CD4-positive, alpha-beta T cell treated with Interleukin-15 for 1 hour (primary cell): Measurements from ENCODE around the gene TSPAN10.

ENCODE experiments used
- DNase-seq: peaks from one replicate; pipeline ENCODE4 v3.0.0-alpha.2; 2020

Gene TSPAN10

DNA sequence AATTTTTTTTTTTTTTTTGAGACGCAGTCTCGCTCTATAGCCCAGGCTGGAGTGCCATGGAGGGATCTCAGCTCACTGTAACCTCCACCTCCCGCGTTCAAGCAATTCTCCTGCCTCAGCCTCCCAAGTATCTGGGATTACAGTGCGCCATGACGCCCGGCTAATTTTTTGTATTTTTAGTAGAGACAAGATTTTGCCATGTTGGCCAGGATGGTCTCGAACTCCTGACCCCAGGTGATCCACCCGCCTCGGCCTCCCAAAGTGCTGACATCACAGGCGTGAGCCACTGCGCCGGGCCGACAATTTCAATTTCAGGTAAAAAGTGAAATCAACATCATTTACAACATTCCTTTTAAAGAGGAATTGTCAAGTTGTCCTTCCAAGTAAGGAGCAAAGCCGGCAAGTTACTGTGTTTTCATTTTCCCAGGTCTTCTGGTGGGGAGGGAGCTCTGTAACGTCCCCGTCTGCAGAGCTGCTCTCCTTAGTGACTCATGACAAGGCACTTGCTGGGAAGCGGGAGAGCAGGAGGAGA lies 957 bp upstream of the TSPAN10 start:
- DNase-seq: no peak

DNA sequence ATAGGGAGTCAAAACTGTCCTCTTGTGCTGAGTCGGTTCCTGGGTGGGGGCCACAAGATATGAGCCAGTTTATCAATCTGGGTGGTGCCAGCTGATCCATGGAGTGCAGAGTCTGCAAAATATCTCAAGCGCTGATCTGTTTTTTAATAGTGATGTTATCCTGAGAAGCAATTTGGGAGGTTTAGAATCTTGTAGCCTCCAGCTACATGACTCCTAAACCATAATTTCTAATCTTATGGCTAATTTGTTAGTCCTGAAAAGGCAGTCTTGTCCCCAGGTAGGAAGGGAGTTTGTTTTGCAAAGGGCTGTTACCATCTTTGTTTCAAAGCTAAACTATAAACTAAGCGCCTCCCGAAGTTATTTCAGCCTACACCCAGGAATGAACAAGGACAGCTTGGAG lies 1.7 kb downstream of the TSPAN10 start:
- DNase-seq: no peak

DNA sequence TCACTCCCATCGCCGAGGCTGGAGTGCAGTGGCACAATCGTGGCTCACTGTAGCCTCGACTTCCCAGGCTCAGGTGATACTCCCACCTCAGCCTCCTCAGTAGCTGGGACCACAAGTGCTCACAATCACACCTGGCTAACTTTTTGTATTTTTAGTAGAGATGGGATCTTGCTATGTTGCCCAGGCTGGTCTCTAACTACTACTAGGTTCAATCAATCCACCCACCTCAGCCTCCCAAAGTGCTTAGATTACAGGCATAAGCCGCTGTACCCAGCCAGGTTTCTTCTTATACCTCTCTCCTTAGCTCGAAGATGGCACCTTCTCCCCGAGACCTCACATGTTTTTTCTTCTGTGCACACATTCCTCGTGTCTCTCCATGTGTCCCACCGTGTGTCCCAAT lies 3.0 kb downstream of the TSPAN10 start:
- DNase-seq: no peak

DNA sequence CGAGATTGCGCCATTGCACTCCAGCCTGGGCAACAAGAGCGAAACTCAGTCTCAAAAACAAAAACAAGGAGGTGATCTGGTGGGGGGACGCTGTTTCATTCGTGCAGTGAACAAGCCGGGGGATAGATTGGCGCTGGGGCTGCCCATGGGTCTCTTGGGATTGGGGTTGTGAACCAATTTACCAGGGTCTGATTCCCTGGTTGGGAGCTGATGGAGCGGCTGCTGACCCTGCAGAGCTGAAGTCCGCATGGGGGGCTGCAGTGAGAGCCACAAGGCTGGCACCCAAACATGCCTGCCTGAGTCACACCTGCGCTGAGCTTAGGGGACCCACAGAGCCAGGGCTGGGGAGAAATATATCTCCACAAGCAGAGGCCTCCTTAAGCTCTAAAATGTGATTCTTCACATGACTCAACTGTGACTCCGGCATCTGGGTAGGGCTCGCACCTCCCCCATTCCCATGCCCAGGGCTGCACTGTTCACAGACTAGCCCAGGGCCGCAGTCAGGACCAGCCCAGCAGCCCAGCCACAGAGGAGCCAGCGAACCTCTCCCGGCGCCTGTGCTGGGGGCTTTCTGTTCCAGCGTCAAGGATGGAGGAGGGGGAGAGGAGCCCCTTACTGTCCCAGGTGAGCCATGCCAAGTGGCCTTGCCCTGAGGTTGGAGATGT lies 5.0 kb downstream of the TSPAN10 start:
- DNase-seq: no peak

DNA sequence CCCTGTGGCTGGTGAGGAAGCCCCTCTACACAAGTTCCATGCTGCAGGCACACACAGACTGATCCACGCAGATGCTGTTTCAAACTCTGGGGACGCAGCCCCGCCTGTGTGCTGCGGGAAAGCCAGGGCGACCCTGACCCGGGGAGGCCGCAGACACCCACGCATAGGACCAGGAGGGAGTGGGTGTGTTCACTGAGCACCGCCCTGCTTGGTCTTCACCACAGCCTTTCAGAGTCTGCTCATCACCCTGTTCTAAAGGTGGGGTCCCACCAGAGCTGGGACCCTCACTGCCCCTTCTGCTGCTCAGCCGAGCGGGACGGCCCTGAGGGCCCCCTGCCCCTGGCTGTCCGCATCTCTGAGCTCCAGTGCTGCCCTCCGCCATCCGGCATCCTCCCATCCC lies 7.5 kb downstream of the TSPAN10 start:
- no peak for DNase-seq

DNA sequence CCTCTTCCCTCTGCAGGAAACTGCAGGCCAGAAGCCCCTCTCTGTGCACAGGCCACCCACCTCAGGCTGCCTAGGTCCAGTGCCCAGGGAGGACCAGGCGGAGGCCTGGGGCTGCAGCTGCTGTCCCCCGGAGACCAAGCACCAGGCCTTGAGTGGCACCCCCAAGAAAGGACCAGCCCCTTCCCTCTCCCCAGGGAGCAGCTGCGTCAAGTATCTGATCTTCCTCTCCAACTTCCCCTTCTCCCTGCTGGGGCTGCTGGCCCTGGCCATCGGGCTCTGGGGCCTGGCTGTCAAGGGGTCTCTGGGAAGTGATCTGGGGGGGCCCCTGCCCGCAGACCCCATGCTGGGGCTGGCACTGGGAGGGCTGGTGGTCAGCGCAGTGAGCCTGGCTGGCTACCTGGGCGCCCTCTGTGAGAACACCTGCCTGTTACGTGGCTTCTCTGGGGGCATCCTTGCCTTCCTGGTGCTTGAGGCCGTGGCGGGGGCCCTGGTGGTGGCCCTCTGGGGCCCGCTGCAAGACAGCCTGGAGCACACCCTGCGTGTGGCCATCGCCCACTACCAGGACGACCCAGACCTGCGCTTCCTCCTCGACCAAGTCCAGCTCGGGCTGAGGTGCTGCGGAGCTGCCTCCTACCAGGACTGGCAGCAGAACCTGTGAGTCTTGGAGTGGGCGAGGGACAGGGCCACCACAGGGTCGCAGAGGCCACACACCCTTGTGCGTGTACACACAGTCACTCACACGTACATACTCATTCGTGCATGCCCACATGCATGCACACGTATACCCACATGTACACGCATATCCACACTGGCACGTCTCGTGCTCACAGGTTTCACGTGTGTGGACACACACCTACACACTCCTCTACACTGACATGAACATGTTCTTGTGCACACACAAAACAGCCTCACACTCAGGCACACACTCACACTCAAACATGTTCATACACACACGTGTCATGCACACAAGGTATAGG lies 8.3 kb downstream of the TSPAN10 start:
- no peak for DNase-seq

DNA sequence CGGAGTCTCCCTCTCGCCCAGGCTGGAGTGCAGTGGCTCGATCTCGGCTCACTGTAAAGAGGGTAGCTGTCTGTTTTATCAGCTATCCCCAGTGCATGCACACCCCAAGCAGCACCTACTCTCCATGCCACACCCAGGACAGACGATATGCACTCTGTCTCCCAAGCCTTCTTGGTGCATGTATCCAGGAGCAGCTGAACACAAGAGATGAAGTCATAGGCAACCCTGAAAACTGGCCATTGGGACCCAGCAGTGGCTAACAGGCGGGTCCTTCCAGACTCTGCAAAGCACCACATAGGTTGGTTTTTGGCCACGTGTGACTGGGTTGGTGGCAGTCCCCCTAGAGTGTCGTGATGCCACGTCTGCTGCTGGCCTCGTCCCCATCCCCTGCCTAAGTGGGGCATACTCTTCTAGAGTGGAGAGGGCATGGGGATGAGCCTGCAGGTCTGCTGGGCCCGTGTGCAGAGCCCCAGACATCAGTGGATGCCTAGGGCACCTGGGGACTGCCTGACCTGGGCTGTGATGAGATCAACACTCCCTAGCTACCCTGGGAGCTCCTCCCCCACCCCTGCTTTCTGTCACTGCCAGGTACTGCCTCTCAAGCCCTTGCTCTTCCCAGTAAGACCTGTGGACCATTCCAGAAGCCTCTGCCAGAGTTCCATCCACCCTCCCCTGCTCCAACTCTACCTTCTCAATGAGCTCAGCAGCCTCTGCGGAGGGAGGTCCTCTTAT lies 10.0 kb downstream of the TSPAN10 start:
- no peak for DNase-seq

DNA sequence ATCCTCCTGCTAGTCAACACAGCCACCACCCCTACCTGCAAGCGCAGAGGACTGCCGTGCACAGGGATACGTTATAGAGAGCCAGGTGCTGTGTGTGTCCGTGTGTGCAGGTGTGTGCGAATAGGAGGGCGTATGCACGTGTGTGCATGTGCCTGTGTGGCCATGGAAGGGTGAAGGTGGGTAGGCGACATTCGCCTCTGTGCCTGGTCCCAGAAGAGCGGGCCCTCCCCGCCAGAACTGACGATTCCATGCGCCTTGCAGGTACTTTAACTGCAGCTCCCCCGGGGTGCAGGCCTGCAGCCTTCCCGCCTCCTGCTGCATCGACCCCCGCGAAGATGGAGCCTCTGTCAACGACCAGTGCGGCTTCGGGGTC lies 10.6 kb downstream of the TSPAN10 start:
- no peak for DNase-seq

DNA sequence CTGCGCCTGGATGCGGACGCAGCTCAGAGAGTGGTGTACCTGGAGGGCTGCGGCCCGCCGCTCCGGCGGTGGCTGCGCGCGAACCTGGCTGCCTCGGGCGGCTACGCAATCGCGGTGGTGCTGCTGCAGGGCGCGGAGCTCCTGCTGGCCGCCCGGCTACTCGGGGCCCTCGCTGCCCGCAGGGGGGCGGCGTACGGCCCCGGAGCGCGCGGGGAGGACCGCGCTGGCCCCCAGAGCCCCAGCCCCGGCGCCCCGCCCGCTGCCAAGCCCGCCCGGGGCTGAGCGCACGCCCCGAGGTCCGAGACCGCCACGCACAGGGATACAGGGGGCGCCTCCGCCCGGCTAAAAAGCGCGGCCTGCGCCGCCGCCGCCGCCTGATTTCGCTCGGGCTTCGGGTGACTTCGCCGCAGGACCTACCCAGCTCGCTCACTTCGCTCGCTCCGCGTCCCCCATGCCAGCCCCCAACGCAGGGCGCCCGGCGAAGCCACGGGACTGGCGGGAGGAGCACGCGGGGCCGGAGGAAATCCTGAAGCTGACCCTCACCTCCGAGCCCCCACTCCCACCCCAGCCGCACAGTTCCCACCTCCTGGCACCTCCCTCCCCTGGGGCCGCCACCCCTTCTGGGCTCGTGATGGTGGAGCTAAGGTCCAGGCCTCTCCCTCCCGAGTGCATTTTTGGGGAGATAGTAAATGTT lies 11.2 kb downstream of the TSPAN10 start:
- no peak for DNase-seq

DNA sequence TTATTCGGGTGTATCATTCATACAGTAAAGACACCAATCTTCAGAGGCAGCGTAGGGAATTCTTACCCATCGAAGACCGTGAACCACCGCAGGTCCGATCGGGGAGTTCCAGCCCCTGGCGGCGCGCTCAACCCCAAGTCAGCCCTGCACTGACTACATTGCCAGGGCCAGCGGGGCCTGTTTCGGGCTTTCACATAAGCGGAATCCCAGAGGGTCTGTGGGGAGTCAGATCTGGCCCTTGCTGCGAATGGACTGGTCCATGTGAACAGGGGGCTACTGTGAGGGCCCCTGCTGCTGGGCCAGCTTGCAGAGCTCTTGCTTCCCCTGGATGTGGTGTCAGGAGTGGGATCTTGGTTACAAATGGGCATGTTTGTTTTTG lies 11.7 kb downstream of the TSPAN10 start:
- DNase-seq: no peak

DNA sequence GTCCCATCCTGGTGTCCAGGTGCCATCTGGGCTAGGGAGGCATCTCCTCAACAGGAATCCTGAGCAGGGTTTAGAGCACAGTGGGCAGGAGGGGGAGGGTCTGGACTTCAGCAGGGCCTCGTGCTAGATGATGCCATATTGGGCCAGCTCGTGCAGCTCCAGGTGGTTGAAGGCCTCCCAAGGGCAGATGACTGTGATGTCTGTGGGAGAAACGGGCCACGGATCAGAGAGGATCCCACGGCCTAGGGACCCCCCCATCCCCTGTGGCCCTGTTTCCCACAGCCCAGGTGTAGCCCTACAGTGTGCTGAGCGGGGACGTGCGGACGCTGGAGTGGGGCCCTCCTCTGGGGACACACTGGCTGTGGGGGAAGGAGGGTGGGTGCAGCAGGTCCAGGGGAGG lies 14.0 kb downstream of the TSPAN10 start:
- DNase-seq: no peak

DNA sequence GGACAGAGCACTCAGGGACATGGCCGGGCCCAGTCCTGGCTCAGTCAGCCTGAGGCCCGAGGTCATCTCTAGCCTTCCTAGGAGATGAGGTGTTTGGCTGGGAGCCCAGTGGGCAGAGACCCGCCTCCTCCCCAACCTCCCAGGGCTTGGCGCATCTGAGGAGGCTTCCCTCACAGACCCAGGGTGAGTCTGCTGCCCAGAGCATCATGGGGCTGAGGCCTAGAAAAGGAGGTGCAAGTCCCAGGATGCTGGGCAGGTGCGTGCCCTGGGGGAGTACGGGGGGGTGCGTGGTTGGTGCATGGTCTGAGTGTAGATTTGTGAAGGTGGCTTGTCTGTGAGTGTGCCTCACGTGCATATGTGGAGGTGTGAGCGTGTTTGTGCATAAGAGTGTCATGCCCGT lies 14.7 kb downstream of the TSPAN10 start:
- DNase-seq: no peak

DNA sequence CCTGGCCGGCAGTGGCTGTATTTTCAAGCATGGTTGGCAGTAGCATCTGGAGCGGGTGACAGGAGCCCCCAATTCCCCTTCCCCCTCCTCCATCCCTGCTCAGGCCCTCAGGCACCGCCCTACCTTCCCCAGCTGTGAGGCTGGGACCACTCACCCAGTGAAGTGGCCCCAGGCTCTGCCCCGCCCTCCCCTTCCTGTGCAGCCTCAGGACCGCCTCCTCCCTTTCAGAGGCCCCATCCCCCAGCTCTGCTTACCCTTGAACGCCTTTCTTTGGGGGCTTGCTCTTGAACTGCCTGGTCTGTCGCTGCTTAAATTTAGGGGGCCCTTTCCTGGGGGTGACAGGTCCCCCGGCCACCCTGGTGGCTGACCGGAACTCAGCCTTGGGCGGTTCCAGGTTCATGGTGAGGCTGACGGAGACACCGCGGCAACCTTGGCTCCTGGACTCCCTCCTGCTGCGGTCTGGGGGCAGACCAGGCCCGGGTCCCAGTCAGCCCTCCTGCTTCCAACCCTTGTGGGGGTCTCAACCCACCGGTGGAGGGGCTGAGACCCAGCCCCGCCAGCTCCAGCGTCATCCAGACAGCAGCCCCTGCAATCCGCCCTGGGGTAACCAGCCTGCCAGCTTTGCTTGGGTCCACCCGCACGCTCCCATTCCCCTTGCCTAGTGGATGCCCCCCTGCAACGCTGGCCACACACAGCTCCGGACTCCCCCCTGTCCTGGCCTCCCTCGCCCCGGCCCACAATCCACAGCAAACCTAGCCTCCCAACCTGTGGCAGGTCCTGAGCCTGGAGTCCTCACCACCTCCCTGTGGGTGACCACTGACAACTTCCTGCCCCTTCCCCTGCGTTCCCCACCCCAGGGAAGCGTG lies 16.1 kb downstream of the TSPAN10 start:
- DNase-seq: no peak

DNA sequence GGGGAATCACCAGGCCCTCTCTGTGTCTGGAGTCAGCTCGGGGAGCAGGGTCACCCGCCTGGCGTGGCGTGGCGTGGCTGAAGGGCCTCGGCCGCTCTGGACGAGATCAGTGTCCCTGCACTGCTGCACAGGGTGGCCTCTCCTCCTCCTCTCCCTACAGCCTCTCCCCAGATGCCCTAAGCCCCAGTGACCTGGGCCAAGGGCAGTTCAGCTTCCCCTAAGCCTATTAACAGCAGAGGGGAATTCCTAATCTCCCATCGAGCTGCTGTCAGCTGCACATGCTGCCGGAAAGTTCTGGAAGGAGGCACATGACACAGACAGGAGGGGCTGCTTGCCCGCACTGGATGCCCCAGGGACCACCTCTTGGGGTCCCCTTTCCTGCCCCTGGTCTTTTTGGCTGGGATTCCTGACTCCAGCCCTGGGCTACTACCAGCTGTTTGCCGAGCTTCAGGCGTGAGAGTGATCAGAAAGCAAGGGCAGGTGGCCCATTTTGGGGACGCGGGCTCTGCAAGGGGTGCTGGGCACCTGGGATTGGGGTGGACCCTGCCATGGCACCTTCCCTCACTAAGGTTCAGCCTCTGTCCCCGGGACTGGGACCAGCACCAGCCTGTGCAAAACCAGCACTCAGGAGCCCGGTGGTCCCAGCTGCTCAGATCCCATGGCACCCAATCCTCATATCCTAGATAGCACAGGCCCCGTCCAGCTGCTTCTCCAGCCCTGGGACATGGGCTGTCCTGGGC lies 18.6 kb downstream of the TSPAN10 start:
- DNase-seq: no peak

DNA sequence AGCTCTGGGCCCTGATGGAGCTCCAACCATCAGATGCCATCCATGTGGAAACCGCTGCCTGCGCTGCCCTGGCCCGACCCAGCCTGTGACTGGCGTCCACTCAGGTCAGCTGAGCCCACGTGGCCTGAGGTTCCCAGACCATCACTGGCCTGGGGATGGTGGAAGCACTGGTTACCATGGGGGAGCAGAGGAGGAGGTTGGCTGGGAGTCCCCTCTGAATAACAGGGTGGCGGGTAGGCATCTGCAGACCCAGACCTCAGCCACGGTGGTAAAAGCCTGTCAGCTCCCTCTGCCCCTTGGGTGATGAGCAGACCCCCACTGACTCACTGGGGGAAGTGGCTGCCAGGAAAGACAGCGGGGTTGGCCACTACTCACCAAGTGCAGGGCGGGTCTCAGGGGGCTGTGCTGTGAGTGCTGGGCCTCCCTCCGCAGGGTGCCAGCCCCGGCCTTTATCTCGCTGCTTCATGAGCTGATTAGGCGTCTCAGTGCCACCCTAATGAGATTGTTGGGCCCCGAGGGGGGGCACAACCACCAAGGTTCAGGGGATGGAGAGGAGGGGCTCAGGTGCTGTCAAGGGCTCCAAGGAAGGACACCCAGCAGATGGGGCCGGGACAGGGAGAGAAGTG lies 19.2 kb downstream of the TSPAN10 start, which contains the start of gene PDE6G:
PDE6G (minus strand) TSS at position 425 of the 626 bp plus-strand sequence. CDS start 3,237 bp downstream, outside the sequence.
- DNase-seq: no peak

DNA sequence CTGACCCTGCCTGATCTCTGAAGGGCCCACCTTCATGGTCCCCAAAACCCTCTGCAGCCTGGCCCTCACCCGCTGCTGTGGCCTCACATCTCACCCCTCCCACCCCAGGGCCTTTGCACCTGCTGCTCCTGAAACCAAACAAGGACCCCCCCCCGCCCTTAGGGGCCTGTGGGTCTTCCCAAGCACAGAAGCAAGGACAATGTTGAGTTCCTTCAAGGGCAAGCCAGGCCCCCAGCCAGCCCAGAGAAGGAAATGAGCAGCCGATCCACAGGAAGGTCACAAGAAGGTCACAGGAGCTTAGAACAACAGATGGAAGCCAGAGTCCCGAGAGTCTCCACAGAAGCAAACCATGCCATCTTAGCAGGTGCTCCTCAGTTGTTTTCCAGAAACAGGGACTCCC lies 19.8 kb downstream of the TSPAN10 start:
- no peak for DNase-seq

DNA sequence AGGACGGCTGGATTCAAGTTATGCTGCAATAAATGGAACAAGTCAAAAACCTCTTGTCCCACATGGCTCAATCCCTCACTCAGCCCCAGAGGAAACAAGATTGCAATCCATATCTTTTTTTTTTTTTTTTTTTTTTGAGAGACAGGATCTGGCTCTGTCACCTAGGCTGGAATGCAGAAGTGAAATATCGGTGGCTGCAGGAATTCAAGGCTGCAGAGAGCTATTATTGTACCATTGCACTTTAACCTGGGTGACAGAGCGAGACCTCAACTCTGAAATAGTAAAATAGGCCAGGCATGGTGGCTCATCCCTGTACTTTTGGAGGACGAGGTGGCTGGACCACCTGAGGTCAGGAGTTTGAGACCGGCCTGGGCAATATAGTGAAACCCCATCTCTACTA lies 22.0 kb downstream of the TSPAN10 start:
- DNase-seq: no peak

DNA sequence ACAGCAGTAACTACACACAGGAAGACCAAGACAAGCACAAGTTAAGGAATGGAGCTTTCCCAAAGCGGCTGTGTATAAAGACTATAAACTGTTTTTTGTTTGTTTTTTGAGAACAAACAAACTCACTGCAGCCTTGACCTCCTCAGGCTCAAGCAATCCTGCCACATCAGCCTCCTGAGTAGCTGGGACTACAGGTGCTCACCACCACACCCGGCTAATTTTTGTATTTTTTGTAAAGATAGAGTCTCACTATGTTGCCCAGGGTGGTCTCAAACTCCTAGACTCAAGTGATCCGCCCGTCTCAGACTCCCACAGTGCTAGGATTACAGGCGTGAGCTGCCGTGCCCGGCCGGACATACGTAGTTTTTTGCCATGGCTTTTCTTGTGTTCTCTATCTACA lies 23.4 kb downstream of the TSPAN10 start:
- no peak for DNase-seq

DNA sequence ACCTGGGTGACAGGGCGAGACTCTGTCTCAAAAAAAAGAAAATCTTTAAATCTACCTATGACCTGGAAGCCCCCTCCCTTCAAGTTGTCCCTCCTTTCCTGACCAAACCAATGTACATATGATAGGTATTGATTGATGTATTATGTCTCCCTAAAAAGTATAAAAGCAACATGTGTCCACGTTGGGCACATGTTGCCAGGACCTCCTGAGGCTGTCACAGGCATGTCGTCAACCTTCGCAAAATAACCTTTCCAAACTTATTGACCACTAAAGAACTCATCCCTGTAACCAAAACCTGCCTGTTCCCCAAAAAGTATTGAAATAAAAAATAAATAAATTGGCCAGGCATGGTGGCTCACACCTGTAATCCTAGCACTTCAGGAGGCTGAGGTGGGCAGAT lies 25.0 kb downstream of the TSPAN10 start:
- DNase-seq: no peak

DNA sequence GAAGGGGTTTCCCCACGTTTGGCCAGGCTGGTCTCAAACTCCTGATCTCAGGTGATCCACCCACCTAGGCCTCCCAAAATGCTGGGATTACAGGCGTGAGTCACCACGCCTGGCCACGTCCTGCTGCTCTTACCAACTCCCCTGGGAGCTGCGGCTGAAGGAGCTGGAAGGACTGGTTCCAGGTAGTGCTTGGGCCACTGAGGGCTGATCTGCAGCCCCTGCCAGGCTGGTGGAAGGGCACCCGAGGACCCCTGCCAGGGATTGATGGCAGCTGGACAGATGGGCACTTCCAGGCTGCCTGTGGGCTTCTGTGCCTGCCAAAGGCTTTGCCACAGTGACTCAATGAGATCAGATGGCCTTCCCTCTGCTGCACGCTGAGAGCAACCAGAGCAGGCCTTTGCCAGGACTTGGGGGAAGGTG lies 27.1 kb downstream of the TSPAN10 start:
- DNase-seq: no peak
